Spleen (tissue), 7 donors: ENCODE measurements around the gene SASH1.

Experiments
- CTCF ChIP-seq, 11 experiments: fragments of 200-600 bp in 7 of 11; fragments of 450-650 bp in 4 of 11; sonication (generic) in 4 of 11; IDR thresholded peaks in 8 of 11; conservative IDR thresholded peaks in 3 of 11; 1 replicate in 7 of 11; 2 replicates in 4 of 11; pipeline versions ENCODE4 v1.4.0 to v1.8.0; 2016 to 2021; ENCODE audit warnings: antibody characterized with exemption in 11 of 11, inconsistent platforms in 4 of 11, mild to moderate bottlenecking in 1 of 11
- POLR2AphosphoS5 ChIP-seq, 3 donors: sonication (generic); formaldehyde crosslinking; IDR thresholded peaks; one replicate each; pipeline ENCODE4 v1.5.1; 2017; ENCODE audit warnings: antibody characterized with exemption in 3 of 3
- donor health status: DM: no; HTN: no; CAD: no; lungs with moderate emphysema.
- donor health status: DM: no; HTN: no; CAD: no.
- donor health status: DM: no; HTN: no; CAD: no.

GRCh38 chr6:148332088-148332487, 10.6 kb upstream of the SASH1 start:
- TF ChIP-seq CTCF (IDR thresholded peaks at IDR 0.05 in 8 of 11, conservative IDR thresholded peaks at IDR 0.05 in 3 of 11) (no peak), POLR2AphosphoS5 (IDR thresholded peaks at IDR 0.05) (no peak)
